ENCODE results near the gene CTSE. TPM values are rescaled to one million over a fixed set of nuclear protein-coding genes. Genes with fewer than 3 reads are reported as not detected.
"Not testable (repeated sequence)": the region's sequence is repeated elsewhere in the genome, so short reads cannot be mapped to it uniquely, and the experiment has no call there.

CTSE gene
- total RNA-seq, result not detected in 2 replicates

DNA sequence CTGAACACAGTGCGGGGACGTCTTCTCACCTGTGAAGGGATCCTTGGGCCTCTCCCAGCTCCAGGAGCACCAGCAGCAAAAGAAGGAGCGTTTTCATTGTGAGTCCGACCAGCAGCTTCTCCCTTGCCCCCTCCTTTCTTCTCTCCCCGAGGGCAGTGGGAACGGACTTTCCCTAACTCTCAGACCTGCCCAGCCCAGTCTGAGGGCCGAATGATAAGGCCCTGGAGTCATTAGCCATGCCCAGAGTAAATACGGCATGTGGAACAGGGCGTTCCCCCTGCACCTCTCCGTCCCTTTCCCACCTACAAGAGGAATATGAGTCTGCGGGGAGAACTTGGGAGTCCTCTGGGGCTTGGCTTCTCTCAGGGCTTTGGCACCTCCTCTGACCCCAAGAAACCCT, at the start of gene CTSE:
Gene CTSE (minus strand): TSS at position 201 of the 400 bp plus-strand sequence. CDS start 104 bp downstream, at position 97.
- TF ChIP-seq, protein P1, sequence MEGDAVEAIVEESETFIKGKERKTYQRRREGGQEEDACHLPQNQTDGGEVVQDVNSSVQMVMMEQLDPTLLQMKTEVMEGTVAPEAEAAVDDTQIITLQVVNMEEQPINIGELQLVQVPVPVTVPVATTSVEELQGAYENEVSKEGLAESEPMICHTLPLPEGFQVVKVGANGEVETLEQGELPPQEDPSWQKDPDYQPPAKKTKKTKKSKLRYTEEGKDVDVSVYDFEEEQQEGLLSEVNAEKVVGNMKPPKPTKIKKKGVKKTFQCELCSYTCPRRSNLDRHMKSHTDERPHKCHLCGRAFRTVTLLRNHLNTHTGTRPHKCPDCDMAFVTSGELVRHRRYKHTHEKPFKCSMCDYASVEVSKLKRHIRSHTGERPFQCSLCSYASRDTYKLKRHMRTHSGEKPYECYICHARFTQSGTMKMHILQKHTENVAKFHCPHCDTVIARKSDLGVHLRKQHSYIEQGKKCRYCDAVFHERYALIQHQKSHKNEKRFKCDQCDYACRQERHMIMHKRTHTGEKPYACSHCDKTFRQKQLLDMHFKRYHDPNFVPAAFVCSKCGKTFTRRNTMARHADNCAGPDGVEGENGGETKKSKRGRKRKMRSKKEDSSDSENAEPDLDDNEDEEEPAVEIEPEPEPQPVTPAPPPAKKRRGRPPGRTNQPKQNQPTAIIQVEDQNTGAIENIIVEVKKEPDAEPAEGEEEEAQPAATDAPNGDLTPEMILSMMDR (IDR thresholded peaks at IDR 0.05; ENCODE audit: insufficient read depth, low read depth, low read length), result no peak
- no peak within 1 kb of the TSS for H3K4me3 ChIP-seq (ENCODE audit: low read depth, low read length)
- no peak for DNase-seq (ENCODE audit: low read depth)

DNA sequence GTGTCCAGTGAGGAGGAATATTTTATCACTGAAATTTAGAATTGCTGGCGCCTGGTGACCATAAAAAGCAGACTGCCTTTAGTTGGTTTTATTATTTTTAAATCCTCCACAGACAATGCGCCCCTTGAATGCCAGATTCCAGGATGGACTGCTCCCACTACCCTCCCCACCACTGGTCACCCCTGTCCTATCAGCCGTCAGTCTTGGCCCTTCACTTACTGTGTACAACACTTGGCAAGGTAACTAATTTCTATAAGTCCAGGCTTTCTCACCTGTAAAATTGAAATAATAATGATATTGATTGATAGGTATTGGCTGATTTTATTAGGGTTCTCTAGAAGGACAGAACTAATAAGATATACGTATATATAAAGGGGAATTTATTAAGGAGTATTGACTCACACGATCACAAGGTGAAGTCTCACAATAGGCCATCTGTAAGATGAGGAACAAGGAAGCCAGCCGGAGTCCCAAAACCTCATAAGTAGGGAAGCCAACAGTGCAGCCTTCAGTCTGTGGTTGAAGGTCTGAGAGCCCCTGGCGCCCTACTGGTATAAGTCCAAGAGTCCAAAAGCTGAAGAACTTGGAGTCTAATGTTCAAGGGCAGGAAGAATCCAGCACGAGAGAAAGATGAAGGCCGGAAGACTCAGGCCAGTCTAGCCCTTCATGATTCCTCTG, 47.1 kb upstream of the CTSE start:
- DNase-seq (ENCODE audit: low read depth), result no peak
- TF ChIP-seq, protein P1 (IDR thresholded peaks at IDR 0.05; ENCODE audit: insufficient read depth, low read depth, low read length), result no peak
- H3K4me3 ChIP-seq (ENCODE audit: low read depth, low read length), result no peak overlapping the region

GRCh38 chr1:206068314-206068713, 44.6 kb upstream of the CTSE start:
- TF ChIP-seq, protein P1 (IDR thresholded peaks at IDR 0.05; ENCODE audit: insufficient read depth, low read depth, low read length), result no peak
- H3K4me3 ChIP-seq (ENCODE audit: low read depth, low read length), result no peak overlapping the region
- no peak for DNase-seq (ENCODE audit: low read depth)

GRCh38 chr1:206067486-206068227, 44.0 kb upstream of the CTSE start:
- no peak overlapping the region for H3K4me3 ChIP-seq (ENCODE audit: low read depth, low read length)
- TF ChIP-seq, protein P1 (IDR thresholded peaks at IDR 0.05; ENCODE audit: insufficient read depth, low read depth, low read length), result no peak
- DNase-seq (ENCODE audit: low read depth), result no peak

DNA sequence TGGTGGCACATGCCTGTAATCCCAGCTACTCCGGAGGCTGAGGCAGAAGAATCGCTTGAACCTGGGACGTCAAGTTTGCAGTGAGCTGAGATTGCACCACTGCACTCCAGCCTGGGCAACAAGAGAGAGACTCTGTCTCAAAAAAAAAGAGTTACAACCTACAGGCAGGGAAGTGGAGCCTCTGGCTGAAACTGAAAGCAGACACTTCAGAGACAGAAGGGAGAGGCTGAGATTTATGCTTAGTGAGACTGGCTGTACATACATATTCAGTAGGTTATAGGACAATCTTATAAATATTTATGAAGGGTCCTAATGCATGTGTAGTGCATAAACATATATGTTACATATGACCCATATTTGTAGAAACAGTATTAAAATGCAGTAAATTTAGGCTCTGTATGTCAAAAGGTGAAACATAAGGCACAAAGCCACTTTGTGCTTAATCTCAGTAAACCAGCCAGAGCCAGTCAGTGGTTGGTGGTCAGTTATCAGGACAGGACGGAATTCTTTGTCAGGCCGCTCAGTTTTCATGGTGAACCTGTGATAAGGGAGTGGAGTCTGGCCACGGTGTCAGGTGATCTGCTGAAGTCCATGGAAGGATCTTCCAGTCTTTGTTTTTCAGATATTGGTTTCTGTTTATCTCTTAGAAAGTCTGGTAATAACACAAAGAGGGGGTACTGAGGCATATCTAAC, 42.9 kb upstream of the CTSE start:
- TF ChIP-seq, protein P1 (IDR thresholded peaks at IDR 0.05; ENCODE audit: insufficient read depth, low read depth, low read length), result no peak
- DNase-seq (ENCODE audit: low read depth), result no peak
- H3K4me3 ChIP-seq (ENCODE audit: low read depth, low read length), result no peak overlapping the region

GRCh38 chr1:206065547-206066145, 42.0 kb upstream of the CTSE start:
- no peak overlapping the region for H3K4me3 ChIP-seq (ENCODE audit: low read depth, low read length)
- DNase-seq (ENCODE audit: low read depth), result no peak
- TF ChIP-seq, protein P1 (IDR thresholded peaks at IDR 0.05; ENCODE audit: insufficient read depth, low read depth, low read length), result no peak

- not testable (repeated sequence) for H3K4me3 ChIP-seq (ENCODE audit: low read depth, low read length); DNase-seq (ENCODE audit: low read depth)
These were observed 40.8 kb upstream of the CTSE start for GRCh38 chr1:206064501-206064900.

DNA sequence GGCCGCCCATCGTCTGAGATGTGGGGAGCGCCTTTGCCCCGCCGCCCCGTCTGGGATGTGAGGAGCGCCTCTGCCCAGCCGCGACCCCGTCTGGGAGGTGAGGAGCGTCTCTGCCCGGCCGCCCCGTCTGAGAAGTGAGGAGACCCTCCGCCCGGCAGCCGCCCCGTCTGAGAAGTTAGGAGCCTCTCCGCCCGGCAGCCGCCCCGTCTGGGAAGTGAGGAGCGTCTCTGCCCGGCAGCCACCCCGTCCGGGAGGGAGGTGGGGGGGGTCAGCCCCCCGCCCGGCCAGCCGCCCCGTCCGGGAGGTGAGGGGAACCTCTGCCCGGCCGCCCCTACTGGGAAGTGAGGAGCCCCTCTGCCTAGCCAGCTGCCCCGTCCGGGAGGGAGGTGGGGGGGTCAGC, 40.3 kb upstream of the CTSE start:
- H3K4me3 ChIP-seq (ENCODE audit: low read depth, low read length); DNase-seq (ENCODE audit: low read depth): not testable (repeated sequence)

Data from fibroblast of villous mesenchyme (primary cell).